A549 treated with Hydrocortisone at 1 μM for 4 hours (cell line): ENCODE data around the gene MYPOP. TPM values are rescaled to one million over a fixed set of nuclear protein-coding genes. Genes with fewer than 3 reads are reported as not detected.

Source experiments
- total RNA-seq: library from RNA; stranded (reverse); fragments of 200-300 nt; extraction: Qiagen RNA extraction; gene quantifications from 5 replicates; pipeline ENCODE4 v1.2.3, GENCODE V29; 2022

MYPOP gene, protein sequence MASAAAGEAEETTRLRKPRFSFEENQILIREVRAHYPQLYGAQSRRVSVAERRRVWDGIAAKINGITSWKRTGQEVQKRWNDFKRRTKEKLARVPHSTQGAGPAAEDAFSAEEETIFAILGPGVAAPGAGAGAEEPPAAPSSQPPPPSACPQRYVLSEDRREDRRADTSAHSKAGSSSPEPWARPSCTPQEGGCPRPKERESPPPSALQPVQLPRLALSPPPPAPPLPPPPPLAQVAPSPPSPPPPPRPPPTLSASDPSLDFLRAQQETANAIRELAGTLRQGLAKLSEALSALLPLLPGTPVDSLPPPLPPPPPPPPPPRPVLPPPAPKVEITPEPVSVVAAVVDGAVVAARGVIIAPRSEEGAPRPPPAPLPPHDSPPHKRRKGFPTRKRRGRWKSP
- 6.2 to 10.1 TPM (median 9.3 TPM) in 5 replicates for total RNA-seq

DNA sequence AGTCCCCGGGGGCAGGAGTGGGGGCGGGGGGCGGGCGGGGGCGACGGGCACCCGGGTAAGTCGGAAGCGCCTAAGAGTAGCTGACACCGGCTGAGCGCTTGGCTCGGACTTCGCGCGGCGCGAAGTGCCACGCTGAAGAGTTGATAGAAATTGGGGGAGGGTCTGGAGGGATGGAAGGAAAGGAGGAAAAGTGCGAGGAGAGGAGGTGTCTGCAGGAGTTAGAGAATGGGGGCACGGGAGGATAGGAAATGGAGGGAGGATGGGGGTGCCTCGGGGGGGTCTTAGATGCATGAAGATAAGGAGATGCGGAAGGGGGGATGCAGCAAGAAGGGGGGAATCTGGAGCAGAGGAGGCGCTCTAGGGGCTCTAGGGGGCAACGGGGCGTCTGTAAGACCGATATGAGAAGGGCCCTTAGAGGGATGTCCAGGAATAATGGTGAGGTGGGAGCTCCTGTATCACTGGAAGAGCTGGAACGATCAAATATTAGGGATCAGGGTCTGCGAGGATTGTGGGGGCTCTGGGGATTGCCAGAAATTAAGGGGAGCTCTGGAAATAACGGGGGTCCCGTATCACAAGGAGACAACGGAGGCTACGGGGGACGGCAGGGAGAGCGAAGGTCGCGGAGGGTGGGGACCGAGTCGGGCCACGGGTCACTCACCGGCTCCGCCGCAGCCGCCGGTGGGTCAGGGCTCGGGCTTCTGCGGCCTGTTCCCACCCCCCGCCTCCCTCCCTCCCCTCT lies at the start of gene MYPOP:
TSS of gene MYPOP (minus strand) at position 702 of the 739 bp plus-strand sequence. CDS start 840 bp downstream, outside the sequence.

DNA sequence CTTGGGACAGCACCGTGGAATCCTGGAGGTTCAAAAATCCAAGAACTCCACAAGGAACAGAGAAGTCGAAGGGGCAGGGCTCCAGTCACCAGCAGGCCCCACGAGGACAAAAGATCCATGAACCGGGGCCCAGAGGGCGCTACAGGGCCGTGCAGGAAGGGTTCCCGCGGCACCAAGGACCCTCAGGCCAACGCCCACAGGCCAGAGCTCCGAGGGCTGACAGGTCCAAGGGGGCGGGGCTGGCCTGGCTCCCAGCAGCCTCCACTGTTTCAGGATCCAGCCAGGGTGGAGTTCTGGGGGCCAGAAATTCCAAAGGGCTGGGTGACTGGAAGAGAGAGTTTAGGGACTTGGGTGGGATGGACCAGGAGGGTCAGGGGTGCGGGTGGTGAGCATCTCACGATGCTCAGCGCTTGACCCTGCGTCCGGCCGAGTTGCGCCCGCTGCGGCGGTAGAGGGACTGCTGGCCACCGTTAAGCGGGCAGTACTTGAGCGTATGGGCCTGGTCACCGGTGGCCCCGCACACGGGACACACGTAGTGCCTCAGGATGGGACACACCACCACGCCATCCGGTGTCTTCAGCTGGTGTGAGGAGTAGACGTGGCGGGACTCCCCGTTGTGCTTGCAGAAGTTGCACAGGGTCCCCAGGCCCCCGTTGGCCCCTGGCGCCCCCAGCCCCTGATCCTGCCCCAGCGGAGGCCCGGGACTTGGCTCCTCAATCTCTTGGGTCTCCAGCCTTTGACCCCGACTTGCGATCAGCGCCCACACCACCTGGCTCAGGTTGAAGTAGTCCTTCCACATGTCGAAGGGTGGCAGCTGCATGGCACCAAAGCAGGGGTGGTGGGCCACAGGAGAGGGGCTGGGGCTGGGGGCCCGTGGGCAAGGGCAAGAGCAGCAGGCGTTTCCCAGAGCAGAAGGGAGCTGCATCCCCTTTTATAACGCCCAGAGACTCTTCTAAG lies 11.7 kb upstream of the MYPOP start, which contains the start of gene NANOS2:
TSS of gene NANOS2 (minus strand) at position 905 of the 957 bp plus-strand sequence. CDS start at position 820, 85 bp downstream.

DNA sequence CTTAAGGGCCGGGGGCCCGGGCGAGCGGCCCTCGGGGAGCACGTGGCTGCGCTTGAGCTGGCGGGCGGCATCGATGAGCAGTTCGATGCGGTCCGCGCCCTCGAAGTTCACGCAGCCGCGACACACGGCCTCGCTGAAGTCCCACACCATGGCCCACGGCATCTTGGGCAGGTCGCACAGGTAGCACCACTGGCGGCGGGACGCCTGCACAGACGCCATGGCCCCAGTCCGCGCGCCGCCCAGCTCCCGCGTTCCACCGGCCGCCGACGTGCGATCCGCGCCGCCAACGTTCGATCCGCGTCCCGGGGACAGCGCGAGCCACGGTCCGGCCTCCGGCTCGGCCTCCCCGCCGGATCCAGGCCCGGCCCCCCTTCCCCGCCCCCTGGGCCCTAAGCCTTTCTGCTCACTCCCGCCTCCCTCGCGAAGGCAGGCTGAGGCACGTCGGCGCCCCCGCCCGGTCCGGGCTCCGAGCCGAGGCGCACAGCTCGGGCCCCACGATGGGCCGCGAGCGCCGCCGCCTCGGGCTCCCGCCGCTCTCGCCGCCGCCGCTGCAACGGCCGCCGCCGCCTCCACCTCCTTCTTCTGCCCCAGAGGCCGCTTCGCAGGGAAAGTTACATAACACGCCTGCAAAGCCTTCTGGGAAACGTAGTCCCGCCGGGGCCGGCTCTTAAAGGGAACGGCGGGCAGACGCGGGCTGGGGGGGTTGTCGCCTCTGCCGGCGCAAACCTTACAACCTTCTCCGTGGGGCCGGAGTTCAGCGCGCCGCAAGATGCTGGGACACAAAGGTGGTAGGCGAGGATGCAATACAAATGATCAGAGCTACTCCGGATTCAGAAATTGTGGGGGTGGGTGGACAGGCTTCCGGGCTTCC lies 16.6 kb downstream of the MYPOP start, which contains the start of gene IRF2BP1:
TSS of gene IRF2BP1 (minus strand) at position 586 of the 871 bp plus-strand sequence. CDS start at position 219, 367 bp downstream.

DNA sequence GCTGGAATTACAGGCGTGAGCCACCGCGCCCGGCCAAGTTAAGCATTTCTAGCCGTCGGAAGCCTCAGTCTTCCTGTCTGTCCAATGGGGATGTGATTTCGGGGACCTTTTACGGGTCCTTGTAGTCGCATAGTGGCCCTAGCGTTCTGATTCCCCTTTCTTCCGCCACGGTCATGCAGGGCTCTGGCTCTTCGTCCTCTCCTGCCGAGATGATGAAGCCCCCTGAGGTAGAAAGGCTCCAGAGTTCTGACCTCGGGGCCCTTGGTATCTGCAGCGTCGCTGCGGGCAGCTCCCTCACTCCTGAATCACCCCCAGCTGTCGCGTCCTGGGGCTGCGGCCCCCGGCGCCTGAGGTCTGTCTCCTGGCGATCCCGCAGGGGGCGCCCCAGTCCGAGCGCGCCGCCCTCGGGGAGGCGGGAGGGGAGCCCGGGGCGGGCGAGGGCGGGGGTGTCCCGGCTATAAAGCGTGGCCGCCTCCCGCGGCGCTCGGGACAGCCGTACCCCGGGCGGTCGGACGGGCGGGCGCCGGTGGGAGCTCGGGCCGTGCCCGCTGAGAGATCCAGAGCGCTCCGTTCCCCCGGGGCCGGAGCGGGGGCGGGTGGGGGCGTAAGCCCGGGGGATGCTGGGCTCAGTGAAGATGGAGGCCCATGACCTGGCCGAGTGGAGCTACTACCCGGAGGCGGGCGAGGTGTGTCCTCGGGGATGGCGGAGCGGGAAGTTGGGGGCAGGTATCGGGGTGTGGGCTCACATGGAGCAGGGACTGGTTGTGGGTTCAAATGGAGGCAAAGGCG lies 38.4 kb downstream of the MYPOP start, which contains the start of gene FOXA3:
TSS of gene FOXA3 (plus strand) at position 487 of the 789 bp plus-strand sequence. CDS start at position 618, 131 bp downstream.

DNA sequence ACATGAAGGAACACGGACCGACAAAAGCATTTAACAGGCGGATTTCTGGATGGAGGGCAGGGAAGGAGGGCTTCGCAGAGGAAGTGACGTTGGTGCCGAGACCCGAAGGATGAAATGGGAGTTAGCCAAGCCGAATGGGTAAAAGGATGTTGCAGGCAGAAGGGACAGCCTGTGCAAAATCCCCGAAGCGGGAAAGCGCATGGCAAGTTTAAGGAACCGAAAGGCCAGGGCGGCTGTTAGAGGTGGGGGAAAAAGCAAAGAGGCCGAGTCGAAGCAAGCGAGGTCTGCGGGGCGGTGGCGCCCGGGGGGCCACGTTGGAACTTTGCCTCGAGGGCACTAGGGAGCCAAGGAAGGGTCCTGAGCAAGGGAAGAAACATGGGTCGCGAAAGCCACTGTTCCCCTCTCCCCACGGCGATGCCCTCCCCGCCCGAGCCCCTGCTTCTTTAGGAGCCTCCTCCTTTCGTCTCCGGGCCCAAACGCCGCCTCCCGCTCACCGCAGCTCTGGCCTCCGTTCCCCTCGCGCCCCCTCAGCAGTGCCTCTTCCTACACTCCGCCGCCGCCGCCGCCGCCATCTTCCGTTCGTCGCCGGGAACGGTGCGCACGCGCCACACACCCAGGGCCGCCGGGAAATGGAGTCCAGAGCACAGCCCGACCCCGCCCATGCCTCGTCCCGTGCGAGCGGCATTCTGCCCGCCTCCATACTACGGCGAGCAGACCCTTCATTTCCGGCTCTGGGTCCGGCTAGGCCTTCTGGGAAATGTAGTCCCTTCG lies 39.7 kb downstream of the MYPOP start, which contains the start of gene SYMPK:
TSS of gene SYMPK (minus strand) at position 584 of the 771 bp plus-strand sequence. CDS start 8,652 bp downstream, outside the sequence.

Other genes with a start within 250 kb of the MYPOP start
- gene GIPR, start 234.4 kb downstream of the MYPOP start, total RNA-seq, result 2.5 to 3.5 TPM (median 2.8 TPM) in 5 replicates
- gene SNRPD2, start 210.7 kb downstream of the MYPOP start, total RNA-seq, result 759 to 831 TPM (median 772 TPM) in 5 replicates
- gene QPCTL, start 209.9 kb downstream of the MYPOP start, total RNA-seq, result 7.8 to 9.9 TPM (median 9.5 TPM) in 5 replicates
- 7.0 to 10.2 TPM (median 9.2 TPM) in 5 replicates for gene FBXO46, start 171.7 kb downstream of the MYPOP start, total RNA-seq
- gene MEIOSIN, start 169.2 kb downstream of the MYPOP start, total RNA-seq, result 0.03 to 0.12 TPM (median 0.05 TPM) in 5 replicates
- gene SIX5, start 133.4 kb downstream of the MYPOP start, total RNA-seq, result 17.9 to 28.6 TPM (median 24.3 TPM) in 5 replicates
- 38.5 to 44.7 TPM (median 42.0 TPM) in 5 replicates for gene DMPK, start 120.1 kb downstream of the MYPOP start, total RNA-seq
- 26.7 to 35.5 TPM (median 32.0 TPM) in 5 replicates for gene DMWD, start 109.8 kb downstream of the MYPOP start, total RNA-seq
- gene RSPH6A, start 87.3 kb downstream of the MYPOP start, total RNA-seq, result not detected in 5 replicates
- 66.5 to 75.1 TPM (median 72.7 TPM) in 5 replicates for gene SYMPK, start 39.5 kb downstream of the MYPOP start, total RNA-seq
- gene FOXA3, start 38.3 kb downstream of the MYPOP start, total RNA-seq, result 0.54 to 0.91 TPM (median 0.71 TPM) in 5 replicates
- gene IRF2BP1, start 16.5 kb downstream of the MYPOP start, total RNA-seq, result 23.6 to 36.7 TPM (median 32.1 TPM) in 5 replicates
- gene NANOS2, start 12.2 kb upstream of the MYPOP start, total RNA-seq, result not detected in 5 replicates
- 0.59 to 1.3 TPM (median 0.83 TPM) in 5 replicates for gene NOVA2, start 71.3 kb upstream of the MYPOP start, total RNA-seq
- gene CCDC61, start 92.9 kb upstream of the MYPOP start, total RNA-seq, result 3.8 to 4.9 TPM (median 4.6 TPM) in 5 replicates
- gene PGLYRP1, start 120.4 kb upstream of the MYPOP start, total RNA-seq, result not detected in 5 replicates
- 0.28 to 0.68 TPM (median 0.36 TPM) in 5 replicates for gene IGFL4, start 138.4 kb upstream of the MYPOP start, total RNA-seq
- 0.35 to 0.39 TPM in 2 of 5 replicates, not detected in the others for gene IGFL3, start 222.1 kb upstream of the MYPOP start, total RNA-seq
- 0.30 to 1.5 TPM (median 0.38 TPM) in 5 replicates for gene IGFL2, start 245.6 kb upstream of the MYPOP start, total RNA-seq